ENCODE measurements around the gene NDUFA12. TPM values are rescaled to one million over a fixed set of nuclear protein-coding genes. Genes with fewer than 3 reads are reported as not detected.

The NDUFA12 gene
- total and polyA plus RNA-seq, 2 of the 4 experiments (the other 2 are of a cell fraction) = 116 to 135 TPM

DNA sequence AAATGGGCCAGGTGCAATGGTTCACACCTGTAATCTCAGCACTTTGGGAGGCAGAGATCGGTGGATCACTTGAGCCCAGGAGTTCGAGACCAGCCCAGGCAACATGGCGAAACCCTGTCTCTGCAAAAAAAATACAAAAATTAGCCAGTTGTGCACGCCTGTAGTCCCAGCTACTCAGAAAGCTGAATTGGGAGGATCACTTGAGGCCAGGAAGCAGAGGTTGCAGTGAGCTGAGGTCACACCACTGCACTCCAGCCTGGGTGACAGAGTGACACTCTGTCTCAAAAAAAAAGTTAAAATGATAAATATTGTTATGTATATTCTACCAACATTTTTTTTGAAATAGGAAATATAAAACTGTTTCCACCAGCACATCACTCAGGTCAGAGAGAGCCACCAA, 64.9 kb downstream of the NDUFA12 start:
- Histone ChIP-seq H3K56ac (ENCODE audit: extremely low read depth, insufficient read depth, low read length) (no peak overlapping the region), H4K20me1 (ENCODE audit: insufficient read depth, low read length) (no peaks in the 10 kb centered on the region), H3K27ac (ENCODE audit: insufficient read depth, low read length) (no peak overlapping the region), H3K4me3 (ENCODE audit: insufficient read depth, low read depth, low read length) (no peak overlapping the region), H3K4me1 (ENCODE audit: control insufficient read depth, insufficient read depth, low read length) (0 out of 2 replicates have a peak, but pooled peaks cover 2% of the 10 kb centered on the region), H2AFZ (replicated peaks; ENCODE audit: low read length, poor library complexity) (no peak overlapping the region), H3K9ac (ENCODE audit: low read depth, low read length) (no peak overlapping the region), H3K23ac (ENCODE audit: low read depth, low read length) (no peak overlapping the region), H3K4ac (ENCODE audit: low read depth, low read length) (no peak overlapping the region), H3K9me3 (ENCODE audit: control insufficient read depth, insufficient read depth, low read length) (no peaks in the 10 kb centered on the region), H2BK5ac (ENCODE audit: low read depth, low read length, poor library complexity, severe bottlenecking) (no peak overlapping the region), H4K8ac (ENCODE audit: low read depth in 2 of 2, low read length in 2 of 2) (no peak overlapping the region), H3K9me1 (ENCODE audit: insufficient read depth, low read length) (peaks cover 6% of the 10 kb centered on the region; the same call in 1 of the 2 replicates), H3K27me3 (ENCODE audit: control insufficient read depth, insufficient read depth, low read length) (no peaks in the 10 kb centered on the region), H2BK20ac (ENCODE audit: low read depth, low read length) (no peak overlapping the region), H3K36me3 (ENCODE audit: control insufficient read depth, insufficient read depth, low read length) (no peaks in the 10 kb centered on the region), H2AK9ac (replicated peaks; ENCODE audit: low read depth, low read length, poor library complexity) (no peak overlapping the region), H3K4me2 (ENCODE audit: low read depth, low read length) (no peak overlapping the region), H2AK5ac (ENCODE audit: low read depth, low read length) (no peak overlapping the region), H2BK120ac (ENCODE audit: low read depth, low read length) (no peak overlapping the region), H3K79me1 (ENCODE audit: low read depth in 1 of 2, low read length in 2 of 2) (no peaks in the 10 kb centered on the region), H4K91ac (ENCODE audit: insufficient read depth, low read depth, low read length) (no peak overlapping the region), H3K14ac (replicated peaks; ENCODE audit: low read depth, low read length) (no peak overlapping the region), H2BK15ac (ENCODE audit: low read depth, low read length) (no peak overlapping the region), H4K5ac (ENCODE audit: low read depth, low read length) (no peak overlapping the region), H3K18ac (ENCODE audit: low read depth, low read length) (no peak overlapping the region)
- TF ChIP-seq MAFK (IDR thresholded peaks at IDR 0.05; ENCODE audit: low read depth, low read length) = no peak
- TF ChIP-seq CTCF (conservative IDR thresholded peaks at IDR 0.05; ENCODE audit: low read depth, low read length) = no peak
- TF ChIP-seq CEBPB (IDR thresholded peaks at IDR 0.05; ENCODE audit: low read depth, low read length) = no peak
- ChIA-PET POLR2A (ENCODE audit: unreplicated experiment) (no interaction called here), CTCF (no interaction called here)
- 87% methylated on average over 2 of the region's 4 CpGs; no CpG with 5 or more reads in 1 of the 2 experiments for WGBS, 2 experiments (ENCODE audit: extremely low coverage in 2 of 2, insufficient read length in 1 of 2)
- in situ Hi-C loops (cut with MboI; ENCODE audit: low sequenced_read_pairs) = no loop called here
- intact Hi-C loops (cut with micrococcal nuclease) = no loop called here
- dilution Hi-C loops (cut with HindIII; ENCODE audit: low sequenced_read_pairs, unreplicated experiment) = no loop called here
- ATAC-seq (ENCODE audit: low read depth) (no peak), DNase-seq (no peak)
- no TSS peak for BruUV-seq (replicated peaks)
